ENCODE data around the gene HIP1.

Gene HIP1

DNA sequence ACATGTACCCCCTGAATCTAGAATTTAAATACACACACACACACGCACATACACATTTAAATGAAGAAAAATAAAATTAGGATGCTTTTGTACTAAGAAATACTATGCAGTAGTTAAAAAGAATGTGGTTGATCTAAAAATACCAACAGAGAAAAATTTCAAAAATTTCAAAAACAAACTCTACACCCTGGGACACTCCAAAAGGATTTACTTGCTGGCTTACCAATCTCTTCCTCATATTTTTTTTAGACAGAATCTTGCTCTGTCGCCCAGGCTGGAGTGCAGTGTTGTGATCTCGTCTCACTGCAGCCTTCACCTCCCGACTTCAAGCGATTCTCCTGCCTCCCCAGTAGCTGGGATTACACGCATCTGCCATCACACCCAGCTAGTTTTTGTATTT is 80.9 kb downstream of the HIP1 start:
- DNase-seq (ENCODE audit: extremely low spot score): no peak
- CTCF ChIA-PET: interaction anchor here (0.9 kb wide), 1 partner anchor 13 kb away, joined by 3 read pairs; no protein-coding TSS in a partner anchor
- POLR2A ChIA-PET: no interaction called here
- no peak for TF ChIP-seq CTCF (IDR thresholded peaks at IDR 0.05; ENCODE audit: control extremely low read depth, extremely low read depth, low read depth, missing control alignments)

GRCh38 chr7:75656740-75657139 is 82.0 kb downstream of the HIP1 start:
- no peak for DNase-seq (ENCODE audit: extremely low spot score)
- no peak for TF ChIP-seq CTCF (IDR thresholded peaks at IDR 0.05; ENCODE audit: control extremely low read depth, extremely low read depth, low read depth, missing control alignments)
- ChIA-PET CTCF (interaction anchor here (1.0 kb wide), 1 partner anchor 11 kb away, joined by 3 read pairs; no protein-coding TSS in a partner anchor), POLR2A (no interaction called here)

DNA sequence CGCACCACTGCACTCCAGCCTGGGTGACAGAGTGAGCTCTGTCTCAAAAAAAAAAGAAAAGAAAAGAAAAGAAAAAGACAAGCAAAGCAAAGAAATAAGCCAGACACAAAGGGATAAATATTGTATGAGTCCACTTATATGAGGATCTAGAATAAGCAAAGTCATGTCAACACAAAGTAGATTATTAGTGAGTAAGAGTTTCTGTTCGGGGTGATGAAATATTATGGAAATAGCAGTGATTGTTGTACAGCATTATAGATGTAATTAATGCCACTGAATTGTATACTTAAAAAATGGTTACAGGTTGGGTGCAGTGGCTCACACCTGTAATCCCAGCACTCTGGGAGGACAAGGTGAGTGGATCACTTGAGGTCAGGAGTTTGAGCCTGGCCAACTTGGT is 83.2 kb downstream of the HIP1 start:
- no peak for TF ChIP-seq CTCF (IDR thresholded peaks at IDR 0.05; ENCODE audit: control extremely low read depth, extremely low read depth, low read depth, missing control alignments)
- ChIA-PET CTCF (interaction anchor here (1.0 kb wide), 1 partner anchor 10 kb away, joined by 3 read pairs; no protein-coding TSS in a partner anchor), POLR2A (no interaction called here)
- DNase-seq (ENCODE audit: extremely low spot score): no peak

DNA sequence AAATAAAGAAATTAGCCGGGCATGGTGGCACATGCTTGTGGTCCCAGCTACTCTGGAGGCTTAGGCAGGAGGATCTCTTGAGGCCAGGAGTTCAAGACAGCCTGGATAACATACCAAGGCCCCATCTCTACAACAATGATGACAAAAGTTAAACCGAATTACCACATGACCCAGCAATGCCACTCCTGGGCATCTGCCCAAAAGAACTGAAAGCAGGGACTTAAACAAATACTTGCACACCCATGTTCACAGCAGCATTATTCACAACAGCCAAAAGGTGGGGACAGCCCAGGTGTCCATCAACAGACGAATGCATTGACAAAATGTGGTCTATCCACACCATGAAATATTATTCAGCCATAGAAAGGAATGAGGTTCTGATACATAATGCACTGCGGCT is 83.9 kb downstream of the HIP1 start:
- POLR2A ChIA-PET: no interaction called here
- CTCF ChIA-PET: no interaction called here
- DNase-seq (ENCODE audit: extremely low spot score): no peak
- no peak for TF ChIP-seq CTCF (IDR thresholded peaks at IDR 0.05; ENCODE audit: control extremely low read depth, extremely low read depth, low read depth, missing control alignments)

GRCh38 chr7:75653651-75654050 is 85.1 kb downstream of the HIP1 start:
- DNase-seq (ENCODE audit: extremely low spot score): no peak
- TF ChIP-seq CTCF (IDR thresholded peaks at IDR 0.05; ENCODE audit: control extremely low read depth, extremely low read depth, low read depth, missing control alignments): no peak
- ChIA-PET CTCF (interaction anchor here (1.5 kb wide), 1 partner anchor 89 kb away, joined by 3 read pairs; no protein-coding TSS in a partner anchor), POLR2A (no interaction called here)

DNA sequence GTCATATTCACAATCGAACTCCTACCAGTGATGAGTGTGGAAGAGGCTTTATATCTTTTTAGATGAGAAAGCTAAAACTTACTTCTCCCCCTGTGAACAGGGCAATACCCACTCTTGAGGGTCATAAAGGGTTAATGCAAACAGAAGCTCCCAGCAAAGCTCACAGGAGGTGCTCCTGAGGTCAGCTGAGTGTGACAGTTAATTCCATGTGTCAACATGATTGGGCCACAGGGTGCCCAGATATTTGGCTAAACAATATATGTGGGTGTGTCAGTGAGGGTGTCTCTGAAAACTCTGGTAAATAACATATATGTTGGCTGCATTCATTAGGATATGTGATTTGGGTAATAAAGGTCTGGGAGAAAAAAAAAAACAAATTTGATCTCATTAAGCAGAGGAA is 86.0 kb downstream of the HIP1 start:
- DNase-seq (ENCODE audit: extremely low spot score): no peak
- ChIA-PET CTCF (interaction anchor here (0.7 to 1.5 kb wide), 2 partner anchors 21 to 88 kb away, joined by 3 read pairs; no protein-coding TSS in a partner anchor), POLR2A (no interaction called here)
- no peak for TF ChIP-seq CTCF (IDR thresholded peaks at IDR 0.05; ENCODE audit: control extremely low read depth, extremely low read depth, low read depth, missing control alignments)

DNA sequence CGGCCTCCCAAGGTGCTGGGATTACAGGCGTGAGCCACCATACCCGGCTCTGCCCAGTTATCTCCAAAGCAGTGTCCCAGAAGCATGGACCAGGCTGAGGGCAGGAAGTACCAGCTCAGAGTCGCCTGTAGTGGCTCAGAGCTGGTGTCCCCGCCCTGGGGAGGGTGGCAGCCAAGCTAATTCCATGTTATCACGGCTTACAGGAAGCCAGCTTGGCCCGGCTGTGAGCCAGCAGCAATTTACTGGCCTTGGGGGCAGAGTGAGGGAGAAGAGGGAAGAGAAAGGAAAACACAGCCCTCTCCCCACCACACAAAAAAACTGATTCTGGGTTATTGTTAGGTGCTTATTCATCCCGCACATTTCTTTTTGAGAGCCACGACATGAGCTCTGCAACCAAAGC is 88.1 kb downstream of the HIP1 start:
- ChIA-PET POLR2A (no interaction called here), CTCF (interaction anchor here (1.8 kb wide), 1 partner anchor 16 kb away, joined by 4 read pairs; no protein-coding TSS in a partner anchor)
- TF ChIP-seq CTCF (IDR thresholded peaks at IDR 0.05; ENCODE audit: control extremely low read depth, extremely low read depth, low read depth, missing control alignments): no peak
- DNase-seq (ENCODE audit: extremely low spot score): no peak
